Peyer's patch (tissue), 4 donors: ENCODE data around the gene PRRG1. TPM values are rescaled to one million over a fixed set of nuclear protein-coding genes. Genes with fewer than 3 reads are reported as not detected.
"Not testable (repeated sequence)": the region's sequence is repeated elsewhere in the genome, so short reads cannot be mapped to it uniquely, and the experiment has no call there.

Experiments used
- DNase-seq, 3 donors: peaks; one replicate each; pipeline ENCODE4 v3.0.0-alpha.2; 2017 to 2019
- H3K27ac ChIP-seq, 4 donors: fragments of 200-600 bp; sonication (generic); one replicate each; pipeline ENCODE4 v1.5.1; 2016 to 2019
- H3K27me3 ChIP-seq, 2 donors: fragments of 200-600 bp; sonication (generic); one replicate each; pipeline ENCODE4 v1.5.1; 2019
- H3K36me3 ChIP-seq, 3 donors: fragments of 200-600 bp; sonication (generic); one replicate each; pipeline ENCODE4 v1.5.1; 2016 to 2019
- H3K4me1 ChIP-seq, 4 donors: fragments of 200-600 bp; sonication (generic); one replicate each; pipeline ENCODE4 v1.5.1; 2016 to 2019
- H3K4me3 ChIP-seq, 4 donors: fragments of 200-600 bp; sonication (generic); 1 replicate in 3 of 4; 2 replicates in 1 of 4; pipeline ENCODE4 v1.5.1; 2016 to 2019; ENCODE audit warnings: mild to moderate bottlenecking in 1 of 4
- H3K9me3 ChIP-seq, 4 donors: fragments of 200-600 bp; sonication (generic); one replicate each; pipeline ENCODE4 v1.5.1; 2016 to 2019; ENCODE audit warnings: mild to moderate bottlenecking in 1 of 4
- CTCF ChIP-seq, 6 experiments: fragments of 450-650 bp in 4 of 6; fragments of 200-600 bp in 2 of 6; sonication (generic) in 1 of 6; IDR thresholded peaks; one replicate each; pipeline ENCODE4 v1.5.1; 2017 to 2019; ENCODE audit warnings: antibody characterized with exemption in 6 of 6, mild to moderate bottlenecking in 3 of 6, moderate library complexity in 1 of 6
- POLR2A ChIP-seq, 2 donors: fragments of 450-650 bp; IDR thresholded peaks; one replicate each; pipeline ENCODE4 v1.5.1; 2017; ENCODE audit warnings: antibody characterized with exemption in 2 of 2, mild to moderate bottlenecking in 2 of 2, moderate library complexity in 2 of 2
- total RNA-seq, 4 donors: library from RNA; depleted of rRNA; stranded (reverse); fragments of >200 nt; gene quantifications; one replicate each; pipeline ENCODE4 v1.1.0, GENCODE V29; 2016

The PRRG1 gene
- total RNA-seq, 4 donors from 2014 or later, result 2.5 to 12.6 (median 9.8) TPM

GRCh38 chrX:37474478-37474877, 125.3 kb downstream of the PRRG1 start:
- no peaks in the 10 kb centered on the region for H3K9me3 ChIP-seq
- no peak overlapping the region for H3K4me3 ChIP-seq
- H3K36me3 ChIP-seq, result no peaks in the 10 kb centered on the region
- H3K27ac ChIP-seq, result no peak overlapping the region
- no peaks in the 10 kb centered on the region for H3K27me3 ChIP-seq
- H3K4me1 ChIP-seq, result no peaks in the 10 kb centered on the region
- TF ChIP-seq CTCF (IDR thresholded peaks at IDR 0.05) (no peak), POLR2A (IDR thresholded peaks at IDR 0.05) (no peak)
- DNase-seq, result no peak

- DNase-seq, result no peak
- H3K27me3 ChIP-seq, result no peaks in the 10 kb centered on the region
Measured at GRCh38 chrX:37476571-37477170, 127.5 kb downstream of the PRRG1 start.

GRCh38 chrX:37484335-37484734, 135.2 kb downstream of the PRRG1 start:
- not testable (repeated sequence) for H3K4me3 ChIP-seq, DNase-seq, H3K36me3 ChIP-seq, H3K27me3 ChIP-seq, H3K9me3 ChIP-seq, H3K27ac ChIP-seq, H3K4me1 ChIP-seq

More at GRCh38 chrX:37476571-37477170, 127.5 kb downstream of the PRRG1 start:
- no peak overlapping the region for H3K27ac ChIP-seq
- H3K36me3 ChIP-seq, result no peaks in the 10 kb centered on the region
- H3K4me3 ChIP-seq, result no peak overlapping the region
- no peaks in the 10 kb centered on the region for H3K4me1 ChIP-seq
- TF ChIP-seq CTCF (IDR thresholded peaks at IDR 0.05), result no peak
- no peaks in the 10 kb centered on the region for H3K9me3 ChIP-seq

- Histone ChIP-seq H3K4me1 (no peaks in the 10 kb centered on the region), H3K27ac (no peak overlapping the region), H3K9me3 (no peaks in the 10 kb centered on the region), H3K4me3 (no peak overlapping the region), H3K36me3 (no peaks in the 10 kb centered on the region), H3K27me3 (no peaks in the 10 kb centered on the region)
- TF ChIP-seq POLR2A (IDR thresholded peaks at IDR 0.05) (no peak), CTCF (IDR thresholded peaks at IDR 0.05) (no peak)
- DNase-seq, result no peak
Measured at GRCh38 chrX:37485429-37485828, 136.3 kb downstream of the PRRG1 start.

- Histone ChIP-seq H3K36me3 (no peaks in the 10 kb centered on the region), H3K27ac (no peak overlapping the region), H3K27me3 (no peaks in the 10 kb centered on the region), H3K4me3 (no peak overlapping the region), H3K4me1 (no peaks in the 10 kb centered on the region), H3K9me3 (no peaks in the 10 kb centered on the region)
- no peak for TF ChIP-seq CTCF (IDR thresholded peaks at IDR 0.05)
- no peak for TF ChIP-seq POLR2A (IDR thresholded peaks at IDR 0.05)
- no peak for DNase-seq
Measured at GRCh38 chrX:37487271-37487670, 138.1 kb downstream of the PRRG1 start.

- Histone ChIP-seq H3K4me1 (no peaks in the 10 kb centered on the region), H3K36me3 (no peaks in the 10 kb centered on the region), H3K27ac (no peak overlapping the region), H3K9me3 (no peaks in the 10 kb centered on the region), H3K27me3 (no peaks in the 10 kb centered on the region), H3K4me3 (no peak overlapping the region)
- no peak for DNase-seq
- TF ChIP-seq POLR2A (IDR thresholded peaks at IDR 0.05), result no peak
- TF ChIP-seq CTCF (IDR thresholded peaks at IDR 0.05), result no peak
Measured at GRCh38 chrX:37488323-37488722, 139.2 kb downstream of the PRRG1 start.
